Upper lobe of right lung (tissue), 1 donor: ENCODE data around the gene AGO3. TPM values are rescaled to one million over a fixed set of nuclear protein-coding genes. Genes with fewer than 3 reads are reported as not detected.

Experiments
- ATAC-seq: fragments of 200-7000 bp; cut with Tn5 transposase; one replicate; pipeline ENCODE4 v1.9.1; 2020; ENCODE audit warnings: mild to moderate bottlenecking, moderate library complexity
- DNase-seq: peaks from one replicate; pipeline ENCODE4 v3.0.0-alpha.2; 2020
- H3K27ac ChIP-seq: fragments of 200-600 bp; one replicate; pipeline ENCODE4 v1.8.0; 2022
- H3K27me3 ChIP-seq: fragments of 200-600 bp; one replicate; pipeline ENCODE4 v1.8.0; 2022; ENCODE audit warnings: mild to moderate bottlenecking
- H3K36me3 ChIP-seq: fragments of 200-600 bp; one replicate; pipeline ENCODE4 v1.8.0; 2022
- H3K4me1 ChIP-seq: fragments of 200-600 bp; one replicate; pipeline ENCODE4 v1.8.0; 2022
- H3K4me3 ChIP-seq: fragments of 200-600 bp; one replicate; pipeline ENCODE4 v1.8.0; 2022; ENCODE audit warnings: mild to moderate bottlenecking
- H3K9me3 ChIP-seq: fragments of 200-600 bp; one replicate; pipeline ENCODE4 v1.8.0; 2022
- CTCF ChIP-seq: fragments of 200-600 bp; IDR thresholded peaks from one replicate; pipeline ENCODE4 v1.8.0; 2022; ENCODE audit warnings: antibody characterized with exemption
- intact Hi-C: fragments of 100-400 bp; cut with DNase I; formaldehyde crosslinking; loops from one replicate; pipeline ENCODE4 v1.11.0; 2022
- total RNA-seq: library from RNA; stranded (reverse); fragmentation: NEBNext Ultra II Directional; extraction: Animal tissue kit (Norgen Biotek cat#: 25700); gene quantifications from one replicate; pipeline ENCODE4 v1.2.1, GENCODE V29; 2021
- donor health status: DM: no; HTN: yes; CAD: no; lungs with severe emphysema.

The AGO3 gene
- total RNA-seq, 1 donor from 2014 or later = 34.1 TPM

- H3K4me3 ChIP-seq = peak overlapping the region; percentile 100
- DNase-seq (no peak), ATAC-seq (no peak)
- H3K36me3 ChIP-seq = peaks cover 23% of the 10 kb centered on the region
- peak overlapping the region; percentile 94 for H3K27ac ChIP-seq
- H3K4me1 ChIP-seq = peaks cover 28% of the 10 kb centered on the region
- intact Hi-C loops = no loop called here
- peaks cover 8% of the 10 kb centered on the region for H3K27me3 ChIP-seq
- no peaks in the 10 kb centered on the region for H3K9me3 ChIP-seq
- no peak for TF ChIP-seq CTCF
These were observed 157.3 kb downstream of the AGO3 start for GRCh38 chr1:36088265-36088576.

- Histone ChIP-seq H3K36me3 (peaks cover 28% of the 10 kb centered on the region), H3K4me3 (peak within 1 kb of the TSS; percentile 100), H3K4me1 (peaks cover 25% of the 10 kb centered on the region), H3K27me3 (peaks cover 2% of the 10 kb centered on the region), H3K9me3 (no peaks in the 10 kb centered on the region), H3K27ac (peak within 1 kb of the TSS; percentile 94)
- intact Hi-C loops = no loop called here
- peak; percentile 97 for TF ChIP-seq CTCF
- DNase-seq (peak; percentile 95), ATAC-seq (peak; percentile 96)
These were observed 157.9 kb downstream of the AGO3 start, which contains the start of gene ADPRS for GRCh38 chr1:36088577-36089392. Gene ADPRS (plus strand): TSS chr1:36088892. CDS start chr1:36088905, 13 bp downstream.

- DNase-seq (peak; percentile 72), ATAC-seq (peak; percentile 47)
- Histone ChIP-seq H3K27ac (peak overlapping the region; percentile 94), H3K36me3 (peaks cover 36% of the 10 kb centered on the region), H3K4me3 (peak overlapping the region; percentile 100), H3K9me3 (no peaks in the 10 kb centered on the region), H3K4me1 (peaks cover 18% of the 10 kb centered on the region), H3K27me3 (no peaks in the 10 kb centered on the region)
- intact Hi-C loops = no loop called here
- TF ChIP-seq CTCF = no peak
These were observed 158.7 kb downstream of the AGO3 start for GRCh38 chr1:36089393-36090121.

- no peak overlapping the region for H3K27ac ChIP-seq
- no peaks in the 10 kb centered on the region for H3K9me3 ChIP-seq
- H3K36me3 ChIP-seq = peaks cover 43% of the 10 kb centered on the region
- ATAC-seq = no peak
- TF ChIP-seq CTCF = no peak
- peak; percentile 39 for DNase-seq
- no peak overlapping the region for H3K4me3 ChIP-seq
- H3K27me3 ChIP-seq = no peaks in the 10 kb centered on the region
- H3K4me1 ChIP-seq = peaks cover 25% of the 10 kb centered on the region
- intact Hi-C loops = no loop called here
These were observed 160.2 kb downstream of the AGO3 start for GRCh38 chr1:36091141-36091540.

GRCh38 chr1:36091698-36092097 lies 160.8 kb downstream of the AGO3 start:
- H3K27ac ChIP-seq = no peak overlapping the region
- peaks cover 31% of the 10 kb centered on the region for H3K4me1 ChIP-seq
- peaks cover 48% of the 10 kb centered on the region for H3K36me3 ChIP-seq
- ATAC-seq (no peak), DNase-seq (peak; percentile 46)
- H3K27me3 ChIP-seq = no peaks in the 10 kb centered on the region
- no peak overlapping the region for H3K4me3 ChIP-seq
- H3K9me3 ChIP-seq = no peaks in the 10 kb centered on the region
- no peak for TF ChIP-seq CTCF
- intact Hi-C loops = no loop called here
